Neural cell (in vitro differentiated cells): ENCODE data around the gene S1PR1. TPM values are rescaled to one million over a fixed set of nuclear protein-coding genes. Genes with fewer than 3 reads are reported as not detected.

Experiments used
- H2AFZ ChIP-seq: fragments of 200-600, 300-800 bp; sonication (generic), shearing (Covaris generic); 2 replicates; pipeline ENCODE4 v1.6.0; 2014; ENCODE audit warnings: low read depth, mild to moderate bottlenecking, antibody characterized with exemption, low read length, moderate library complexity
- H3F3A ChIP-seq: fragments of 200-600 bp; shearing (Covaris generic); 2 replicates; pipeline ENCODE4 v1.6.1; 2016; ENCODE audit warnings: mild to moderate bottlenecking, moderate library complexity, mixed read lengths, antibody characterized with exemption, low read length; ENCODE audit not compliant: insufficient read depth, poor library complexity, severe bottlenecking
- H3K27ac ChIP-seq: fragments of 200-600, 300-800 bp; sonication (generic), shearing (Covaris generic); 2 replicates; pipeline ENCODE4 v1.5.1; 2014; ENCODE audit warnings: mild to moderate bottlenecking, low read length, moderate library complexity
- H3K27me3 ChIP-seq: fragments of 300-800, 200-600 bp; sonication (generic), shearing (Covaris generic); 2 replicates; pipeline ENCODE4 v1.6.0; 2014; ENCODE audit warnings: mild to moderate bottlenecking, low read depth, low read length, moderate library complexity; ENCODE audit not compliant: insufficient read depth
- H3K36me3 ChIP-seq: fragments of 300-800, 200-600 bp; sonication (generic), shearing (Covaris generic); 2 replicates; pipeline ENCODE4 v1.5.1; 2014; ENCODE audit warnings: mild to moderate bottlenecking, antibody characterized with exemption, low read length, moderate library complexity; ENCODE audit not compliant: insufficient read depth
- H3K4me2 ChIP-seq: fragments of 300-800, 200-600 bp; sonication (generic), shearing (Covaris generic); 2 replicates; pipeline ENCODE4 v1.6.0; 2014; ENCODE audit warnings: mild to moderate bottlenecking, low read length
- H3K4me3 ChIP-seq: fragments of 300-800, 200-600 bp; sonication (generic), shearing (Covaris generic); 2 replicates; pipeline ENCODE4 v1.5.1; 2014; ENCODE audit warnings: mild to moderate bottlenecking, low read length, moderate library complexity
- H3K79me2 ChIP-seq: fragments of 200-600 bp; shearing (Covaris generic); replicated peaks from 2 replicates; pipeline ENCODE4 v1.6.0; 2014; ENCODE audit warnings: mild to moderate bottlenecking, low read length, moderate library complexity; ENCODE audit not compliant: insufficient read depth
- H3K9ac ChIP-seq: fragments of 300-800, 200-600 bp; sonication (generic), shearing (Covaris generic); 2 replicates; pipeline ENCODE4 v1.6.1; 2016; ENCODE audit warnings: mild to moderate bottlenecking, low read length, mixed read lengths
- H3K9me2 ChIP-seq: fragments of 200-600 bp; shearing (Covaris generic); 2 replicates; pipeline ENCODE4 v1.6.1; 2016; ENCODE audit warnings: mild to moderate bottlenecking, low read length, mixed read lengths; ENCODE audit not compliant: insufficient read depth
- H3K9me3 ChIP-seq: fragments of 200-600, 300-800 bp; sonication (generic), shearing (Covaris generic); 2 replicates; pipeline ENCODE4 v1.6.1; 2016; ENCODE audit warnings: mild to moderate bottlenecking, mixed run types, low read length, moderate library complexity, mixed read lengths
- H4K20me1 ChIP-seq: fragments of 200-600 bp; shearing (Covaris generic); 2 replicates; pipeline ENCODE4 v1.6.1; 2016; ENCODE audit warnings: mild to moderate bottlenecking, mixed run types; ENCODE audit not compliant: insufficient read depth
- EP300 ChIP-seq: fragments of 450-650 bp; conservative IDR thresholded peaks from 2 replicates; pipeline ENCODE4 v1.6.1; 2014; ENCODE audit warnings: antibody characterized with exemption, mild to moderate bottlenecking, moderate library complexity; ENCODE audit not compliant: poor library complexity, severe bottlenecking
- EZH2 ChIP-seq: fragments of 200-600, 300-800 bp; shearing (Covaris generic), sonication (generic); IDR thresholded peaks from 2 replicates; pipeline ENCODE4 v1.6.1; 2014; ENCODE audit warnings: antibody characterized with exemption, low read length, borderline replicate concordance, mild to moderate bottlenecking; ENCODE audit not compliant: insufficient read depth, poor library complexity, severe bottlenecking
- MXI1 ChIP-seq: fragments of 450-650 bp; conservative IDR thresholded peaks from 2 replicates; pipeline ENCODE4 v1.6.1; 2014; ENCODE audit warnings: antibody characterized with exemption, mild to moderate bottlenecking; ENCODE audit not compliant: poor library complexity, severe bottlenecking
- POLR2AphosphoS5 ChIP-seq: IDR thresholded peaks from 2 replicates; pipeline ENCODE4 v1.6.1; 2012
- RAD21 ChIP-seq: fragments of 450-650 bp; conservative IDR thresholded peaks from 2 replicates; pipeline ENCODE4 v1.6.1; 2014; ENCODE audit warnings: antibody characterized with exemption, mild to moderate bottlenecking, moderate library complexity
- SMC3 ChIP-seq: fragments of 450-650 bp; conservative IDR thresholded peaks from 2 replicates; pipeline ENCODE4 v1.6.1; 2014; ENCODE audit warnings: antibody characterized with exemption, mild to moderate bottlenecking, moderate library complexity; ENCODE audit not compliant: poor library complexity
- TAF1 ChIP-seq: IDR thresholded peaks from 2 replicates; pipeline ENCODE4 v1.6.1; 2012; ENCODE audit warnings: low read depth
- polyA plus RNA-seq: library from polyadenylated mRNA; depleted of rRNA; stranded (reverse); fragments of >200 nt; gene quantifications from 2 replicates; pipeline ENCODE4 v1.2.3, GENCODE V29; 2014
- TF ChIP-seq, protein P1 (sequence below): IDR thresholded peaks from 2 replicates; pipeline ENCODE4 v1.6.1; 2012; ENCODE audit warnings: borderline replicate concordance
- TF ChIP-seq, protein P2 (sequence below): fragments of 450-650 bp; IDR thresholded peaks from 2 replicates; pipeline ENCODE4 v1.5.1; 2014; ENCODE audit warnings: antibody characterized with exemption, mild to moderate bottlenecking, moderate library complexity; ENCODE audit not compliant: poor library complexity, severe bottlenecking

Gene S1PR1
- polyA plus RNA-seq, 1 donor from 2014 or later = not detected

DNA sequence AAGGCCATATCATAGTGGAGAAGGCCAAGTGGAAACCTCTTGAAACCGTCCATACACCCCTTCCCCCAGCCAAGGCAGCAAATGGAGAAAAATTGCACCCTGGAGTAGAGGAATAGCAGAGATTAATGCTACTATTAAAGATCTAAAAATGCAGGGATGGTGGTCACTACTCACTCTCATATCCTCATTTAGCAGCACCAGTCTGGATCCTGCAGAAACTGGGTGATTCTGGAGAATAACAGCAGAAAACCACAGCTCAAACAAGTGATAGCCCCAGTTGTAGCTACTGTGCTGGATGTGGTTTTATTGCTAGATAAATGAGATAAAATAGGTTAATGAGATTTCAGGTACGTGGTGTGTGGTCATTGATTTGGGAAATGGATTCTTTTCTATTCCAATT lies 30.3 kb downstream of the S1PR1 start:
- Histone ChIP-seq H3K36me3 (no peaks in the 10 kb centered on the region), H3K27ac (no peak overlapping the region), H3K9me3 (no peaks in the 10 kb centered on the region), H4K20me1 (no peaks in the 10 kb centered on the region), H3K27me3 (no peaks in the 10 kb centered on the region), H3K9ac (no peak overlapping the region), H3F3A (no peaks in the 10 kb centered on the region), H2AFZ (no peak overlapping the region), H3K79me2 (no peaks in the 10 kb centered on the region), H3K4me3 (no peak overlapping the region), H3K9me2 (no peaks in the 10 kb centered on the region), H3K4me2 (no peak overlapping the region)
- no peak for TF ChIP-seq EP300
- no peak for TF ChIP-seq SMC3
- TF ChIP-seq, protein P1, sequence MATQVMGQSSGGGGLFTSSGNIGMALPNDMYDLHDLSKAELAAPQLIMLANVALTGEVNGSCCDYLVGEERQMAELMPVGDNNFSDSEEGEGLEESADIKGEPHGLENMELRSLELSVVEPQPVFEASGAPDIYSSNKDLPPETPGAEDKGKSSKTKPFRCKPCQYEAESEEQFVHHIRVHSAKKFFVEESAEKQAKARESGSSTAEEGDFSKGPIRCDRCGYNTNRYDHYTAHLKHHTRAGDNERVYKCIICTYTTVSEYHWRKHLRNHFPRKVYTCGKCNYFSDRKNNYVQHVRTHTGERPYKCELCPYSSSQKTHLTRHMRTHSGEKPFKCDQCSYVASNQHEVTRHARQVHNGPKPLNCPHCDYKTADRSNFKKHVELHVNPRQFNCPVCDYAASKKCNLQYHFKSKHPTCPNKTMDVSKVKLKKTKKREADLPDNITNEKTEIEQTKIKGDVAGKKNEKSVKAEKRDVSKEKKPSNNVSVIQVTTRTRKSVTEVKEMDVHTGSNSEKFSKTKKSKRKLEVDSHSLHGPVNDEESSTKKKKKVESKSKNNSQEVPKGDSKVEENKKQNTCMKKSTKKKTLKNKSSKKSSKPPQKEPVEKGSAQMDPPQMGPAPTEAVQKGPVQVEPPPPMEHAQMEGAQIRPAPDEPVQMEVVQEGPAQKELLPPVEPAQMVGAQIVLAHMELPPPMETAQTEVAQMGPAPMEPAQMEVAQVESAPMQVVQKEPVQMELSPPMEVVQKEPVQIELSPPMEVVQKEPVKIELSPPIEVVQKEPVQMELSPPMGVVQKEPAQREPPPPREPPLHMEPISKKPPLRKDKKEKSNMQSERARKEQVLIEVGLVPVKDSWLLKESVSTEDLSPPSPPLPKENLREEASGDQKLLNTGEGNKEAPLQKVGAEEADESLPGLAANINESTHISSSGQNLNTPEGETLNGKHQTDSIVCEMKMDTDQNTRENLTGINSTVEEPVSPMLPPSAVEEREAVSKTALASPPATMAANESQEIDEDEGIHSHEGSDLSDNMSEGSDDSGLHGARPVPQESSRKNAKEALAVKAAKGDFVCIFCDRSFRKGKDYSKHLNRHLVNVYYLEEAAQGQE = no peak
- no peak for TF ChIP-seq RAD21
- TF ChIP-seq TAF1 = no peak
- TF ChIP-seq EZH2 = no peak
- no peak for TF ChIP-seq POLR2AphosphoS5

DNA sequence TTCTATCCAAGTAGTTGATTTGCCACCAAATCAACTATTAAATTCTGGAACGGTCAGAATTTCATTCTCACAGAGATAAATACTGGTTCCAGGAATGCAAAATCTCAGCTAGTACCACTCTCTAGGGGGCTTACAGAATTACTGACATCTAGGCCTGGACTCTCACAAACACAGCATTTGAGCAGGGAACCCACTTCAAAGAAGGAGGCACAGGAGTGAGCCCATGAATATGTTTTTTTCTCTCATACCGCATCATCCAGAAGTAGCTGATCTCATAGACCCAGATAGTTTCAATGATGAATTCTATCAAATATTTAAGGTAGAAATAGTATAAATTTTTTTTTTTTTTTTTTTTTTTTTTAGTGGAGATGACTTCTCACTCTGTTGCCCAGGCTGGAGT lies 32.1 kb downstream of the S1PR1 start:
- no peaks in the 10 kb centered on the region for H3K9me2 ChIP-seq
- no peak overlapping the region for H3K9ac ChIP-seq
- H3K4me3 ChIP-seq = no peak overlapping the region
- TF ChIP-seq, protein P2, sequence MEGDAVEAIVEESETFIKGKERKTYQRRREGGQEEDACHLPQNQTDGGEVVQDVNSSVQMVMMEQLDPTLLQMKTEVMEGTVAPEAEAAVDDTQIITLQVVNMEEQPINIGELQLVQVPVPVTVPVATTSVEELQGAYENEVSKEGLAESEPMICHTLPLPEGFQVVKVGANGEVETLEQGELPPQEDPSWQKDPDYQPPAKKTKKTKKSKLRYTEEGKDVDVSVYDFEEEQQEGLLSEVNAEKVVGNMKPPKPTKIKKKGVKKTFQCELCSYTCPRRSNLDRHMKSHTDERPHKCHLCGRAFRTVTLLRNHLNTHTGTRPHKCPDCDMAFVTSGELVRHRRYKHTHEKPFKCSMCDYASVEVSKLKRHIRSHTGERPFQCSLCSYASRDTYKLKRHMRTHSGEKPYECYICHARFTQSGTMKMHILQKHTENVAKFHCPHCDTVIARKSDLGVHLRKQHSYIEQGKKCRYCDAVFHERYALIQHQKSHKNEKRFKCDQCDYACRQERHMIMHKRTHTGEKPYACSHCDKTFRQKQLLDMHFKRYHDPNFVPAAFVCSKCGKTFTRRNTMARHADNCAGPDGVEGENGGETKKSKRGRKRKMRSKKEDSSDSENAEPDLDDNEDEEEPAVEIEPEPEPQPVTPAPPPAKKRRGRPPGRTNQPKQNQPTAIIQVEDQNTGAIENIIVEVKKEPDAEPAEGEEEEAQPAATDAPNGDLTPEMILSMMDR = no peak
- TF ChIP-seq, protein P1 = no peak
- TF ChIP-seq RAD21 (no peak), POLR2AphosphoS5 (no peak), TAF1 (no peak), EZH2 (no peak), MXI1 (no peak), EP300 (no peak), SMC3 (no peak)
- no peak overlapping the region for H2AFZ ChIP-seq
- no peaks in the 10 kb centered on the region for H4K20me1 ChIP-seq
- no peaks in the 10 kb centered on the region for H3F3A ChIP-seq
- H3K9me3 ChIP-seq = no peaks in the 10 kb centered on the region
- H3K4me2 ChIP-seq = no peak overlapping the region
- H3K27ac ChIP-seq = no peak overlapping the region
- no peaks in the 10 kb centered on the region for H3K36me3 ChIP-seq
- H3K79me2 ChIP-seq = no peaks in the 10 kb centered on the region
- no peaks in the 10 kb centered on the region for H3K27me3 ChIP-seq
